ENCODE results near the gene BCAS3.
"Not testable (repeated sequence)": the region's sequence is repeated elsewhere in the genome, so short reads cannot be mapped to it uniquely, and the experiment has no call there.

Gene BCAS3

GRCh38 chr17:60748204-60748603, 70.6 kb downstream of the BCAS3 start:
- DNase-seq: no peak

DNA sequence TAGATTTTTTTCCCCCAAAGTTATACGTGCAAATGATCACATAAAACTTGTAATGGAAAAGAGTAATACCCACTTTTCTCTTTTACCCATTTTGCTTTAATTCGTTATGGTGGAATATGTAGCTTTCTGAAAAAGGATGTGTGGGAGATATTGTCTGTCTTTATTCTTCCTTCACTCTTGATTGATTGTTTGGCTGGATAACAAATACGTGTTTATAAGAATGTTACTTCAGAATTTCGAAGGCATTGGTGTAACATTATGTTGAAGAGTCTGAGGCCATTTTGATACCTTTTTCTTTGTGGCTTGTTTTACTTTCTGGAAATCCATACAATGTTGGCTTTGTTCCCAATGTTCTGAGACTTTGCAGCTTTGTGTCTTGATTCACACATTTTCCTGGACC, 71.4 kb downstream of the BCAS3 start:
- no peak for DNase-seq

DNA sequence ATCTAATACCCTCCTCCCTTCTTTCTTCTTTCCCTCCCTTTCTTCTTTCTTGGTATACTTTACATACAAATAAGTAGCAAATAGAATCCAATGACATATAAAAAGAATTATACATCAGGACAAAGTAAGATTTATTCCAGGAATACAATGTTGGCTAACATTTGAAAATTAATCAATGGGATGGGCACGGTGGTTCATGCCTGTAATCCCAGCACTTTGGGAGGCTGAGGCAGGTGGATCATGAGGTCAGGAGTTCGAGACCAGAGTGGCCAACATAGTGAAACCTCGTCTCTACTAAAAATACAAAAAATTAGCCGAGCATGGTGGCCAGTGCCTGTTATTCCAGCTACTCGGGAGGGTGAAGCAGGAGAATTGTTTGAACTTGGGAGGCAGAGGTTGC, 72.1 kb downstream of the BCAS3 start:
- DNase-seq: no peak

- DNase-seq: no peak
Measured at GRCh38 chr17:60750640-60751039, 73.0 kb downstream of the BCAS3 start.

DNA sequence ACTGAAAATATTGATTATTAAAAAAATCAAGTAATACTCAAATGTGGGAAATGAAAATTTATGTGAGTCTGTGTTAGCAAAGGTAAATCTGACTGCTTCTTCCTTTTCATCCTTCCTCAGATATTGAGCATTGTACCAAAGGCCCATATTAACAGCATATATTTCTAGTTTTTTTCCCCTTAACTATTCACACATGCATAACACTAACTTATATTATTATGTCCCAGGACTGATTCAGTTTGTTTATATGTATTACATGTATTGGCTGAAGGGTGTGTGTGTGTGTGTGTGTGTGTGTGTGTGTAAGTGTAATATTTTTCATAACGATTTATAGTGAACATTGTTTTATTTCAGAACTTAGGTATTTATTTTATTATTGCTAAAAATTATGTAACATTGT, 74.2 kb downstream of the BCAS3 start:
- no peak for DNase-seq

GRCh38 chr17:60752873-60753577, 75.4 kb downstream of the BCAS3 start:
- DNase-seq: no peak

DNA sequence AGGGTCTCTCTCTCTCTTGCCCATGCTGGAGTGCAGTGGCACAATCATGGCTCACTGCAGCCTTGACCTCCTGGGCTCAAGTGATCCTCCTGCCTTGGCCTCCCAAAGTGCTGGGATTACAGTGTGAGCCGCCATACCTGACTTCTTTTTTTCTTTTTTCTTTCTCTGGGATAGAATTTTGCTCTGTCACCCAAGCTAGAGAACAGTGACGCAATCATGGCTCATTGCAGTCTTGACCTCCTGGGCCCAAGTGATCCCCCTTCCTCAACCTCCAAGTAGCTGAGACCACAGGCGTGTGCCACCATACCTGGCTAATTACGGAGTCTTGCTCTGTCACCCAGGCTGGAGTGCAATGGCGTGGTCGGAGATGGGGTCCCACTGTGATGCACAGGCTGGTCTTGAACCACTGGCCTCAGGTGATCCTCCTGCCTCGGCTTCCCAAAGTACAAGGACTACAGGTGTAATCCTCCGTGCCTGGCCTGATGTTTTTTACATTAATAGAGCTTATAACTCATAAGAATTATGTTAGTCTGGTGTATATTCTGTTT, 76.5 kb downstream of the BCAS3 start:
- DNase-seq: no peak

DNA sequence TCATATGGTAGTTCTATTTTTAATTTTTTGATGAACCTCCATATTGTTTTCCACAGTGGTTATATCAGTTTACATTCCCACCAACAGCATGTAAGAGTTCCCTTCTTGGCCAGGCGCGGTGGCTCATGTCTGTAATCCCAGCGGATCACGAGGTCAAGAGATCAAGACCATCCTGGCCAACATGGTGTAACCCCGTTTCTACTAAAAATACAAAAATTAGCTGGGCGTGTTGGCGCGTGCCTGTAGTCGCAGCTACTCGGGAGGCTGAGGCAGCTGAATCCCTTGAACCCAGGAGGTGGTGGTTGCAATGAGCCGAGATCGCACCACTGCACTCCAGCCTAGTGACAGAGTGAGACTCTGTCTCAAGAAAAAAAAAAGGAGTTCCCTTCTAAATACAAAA, 79.1 kb downstream of the BCAS3 start:
- not testable (repeated sequence) for DNase-seq

DNA sequence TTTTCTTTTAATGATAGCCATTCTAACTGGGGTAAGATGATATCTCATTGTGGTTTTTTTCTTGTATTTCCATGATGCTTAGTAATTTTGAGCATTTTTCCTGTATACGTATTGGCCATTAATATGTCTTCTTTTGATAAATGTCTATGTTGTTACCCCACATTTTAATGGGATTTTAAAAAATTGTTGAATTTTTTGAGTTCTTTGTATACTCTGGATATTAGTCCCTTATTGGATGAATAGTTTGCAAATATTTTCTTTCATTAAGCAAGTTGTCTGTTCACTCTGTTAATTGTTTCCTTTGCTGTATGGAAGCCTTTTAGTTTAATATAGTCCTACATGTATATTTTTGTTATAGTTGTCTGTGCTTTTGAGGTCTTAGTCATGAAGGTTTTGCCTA, 79.8 kb downstream of the BCAS3 start:
- DNase-seq: no peak

DNA sequence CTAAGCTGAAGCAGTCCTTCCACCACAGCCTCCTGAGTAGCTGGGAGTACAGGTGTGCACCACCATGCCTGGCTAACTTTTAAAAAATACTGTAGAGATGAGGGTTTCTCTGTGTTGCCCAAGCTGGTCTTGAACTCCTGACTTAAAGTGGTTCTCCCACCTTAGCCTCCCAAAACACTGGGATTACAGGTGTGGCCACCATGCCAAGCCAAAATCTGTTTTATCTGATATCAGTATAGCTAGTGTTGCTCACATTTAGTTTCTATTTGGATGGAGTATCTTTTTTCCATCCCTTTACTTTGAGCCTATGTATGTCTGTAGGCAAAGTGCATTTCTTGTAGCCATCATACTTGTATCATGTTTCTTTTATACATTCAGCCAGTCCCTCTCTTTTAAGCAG, 82.1 kb downstream of the BCAS3 start:
- no peak for DNase-seq

DNA sequence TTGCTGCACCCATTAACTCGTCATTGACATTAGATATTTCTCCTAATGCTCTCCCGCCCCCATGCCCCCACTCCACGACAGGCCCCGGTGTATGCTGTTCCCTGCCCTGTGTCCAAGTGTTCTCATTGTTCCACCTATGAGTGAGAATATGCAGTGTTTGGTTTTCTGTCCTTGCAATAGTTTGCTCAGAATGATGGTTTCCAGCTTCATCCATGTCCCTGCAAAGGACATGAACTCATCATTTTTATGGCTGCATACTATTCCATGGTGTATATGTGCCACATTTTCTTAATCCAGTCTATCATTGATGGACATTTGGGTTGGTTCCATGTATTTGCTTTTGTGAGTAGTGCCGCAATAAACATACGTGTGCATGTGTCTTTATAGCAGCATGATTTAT, 83.7 kb downstream of the BCAS3 start:
- DNase-seq: not testable (repeated sequence)

DNA sequence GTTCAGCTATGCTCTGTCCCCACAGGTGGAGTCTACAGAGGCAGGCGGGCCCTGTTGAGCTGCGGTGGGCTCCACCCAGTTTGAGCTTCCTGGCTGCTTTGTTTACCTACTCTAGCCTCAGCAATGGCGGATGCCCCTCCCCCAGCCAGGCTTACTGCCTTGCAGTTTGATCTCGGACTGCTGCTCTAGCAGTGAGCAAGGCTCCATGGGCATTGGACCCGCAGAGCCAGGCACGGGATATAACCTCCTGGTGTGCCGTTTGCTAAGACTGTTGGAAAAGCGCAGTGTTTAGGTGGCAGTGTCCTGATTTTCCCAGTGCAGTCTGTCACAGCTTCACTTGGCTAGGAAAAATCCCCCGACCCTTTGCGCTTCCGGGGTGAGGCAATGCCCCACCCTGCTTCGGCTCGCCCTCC, 89.1 kb downstream of the BCAS3 start:
- DNase-seq: no peak

GRCh38 chr17:60767744-60768308, 90.2 kb downstream of the BCAS3 start:
- no peak for DNase-seq

DNA sequence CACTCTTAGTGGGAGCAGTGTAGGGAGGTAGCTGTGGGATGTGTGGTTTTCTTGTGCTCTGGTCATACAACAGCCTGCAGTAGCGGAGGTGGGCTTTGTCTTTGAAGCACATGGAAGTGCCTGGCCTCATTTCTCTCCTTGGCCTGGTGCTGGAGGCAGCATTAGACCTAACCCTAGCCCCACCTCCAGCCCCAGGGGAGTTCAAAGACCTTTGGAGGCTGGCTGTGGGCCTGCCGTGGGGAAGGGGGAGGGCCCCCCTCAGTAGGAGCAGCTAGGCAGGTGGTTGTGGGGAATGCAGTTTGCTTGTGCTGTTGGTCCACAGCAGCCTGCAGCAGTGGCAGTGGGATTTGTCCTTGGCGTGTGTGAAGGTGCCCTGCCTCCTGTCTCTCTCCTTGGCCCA, 91.7 kb downstream of the BCAS3 start:
- no peak for DNase-seq

DNA sequence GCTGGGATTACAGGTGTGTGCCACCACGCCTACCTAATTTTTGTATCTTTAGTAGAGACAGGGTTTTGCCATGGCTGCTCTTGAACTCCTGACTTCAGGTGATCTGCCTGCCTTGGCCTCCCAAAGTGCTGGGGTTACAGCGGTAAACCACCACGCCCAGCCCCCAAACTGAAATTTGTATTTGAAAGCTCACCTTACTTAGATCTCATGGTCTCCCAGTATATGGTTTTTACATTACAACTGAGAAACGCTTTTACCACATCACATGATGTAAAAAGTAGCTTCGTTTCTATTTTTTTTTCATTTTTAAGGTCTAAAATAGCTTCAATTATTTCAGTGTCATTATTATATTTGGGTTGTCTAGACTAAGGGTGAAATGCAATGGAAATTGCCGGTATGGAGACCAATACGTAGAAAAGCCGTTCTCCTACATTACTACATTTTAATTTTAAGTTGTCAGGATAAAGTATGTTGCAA, 93.3 kb downstream of the BCAS3 start:
- no peak for DNase-seq

DNA sequence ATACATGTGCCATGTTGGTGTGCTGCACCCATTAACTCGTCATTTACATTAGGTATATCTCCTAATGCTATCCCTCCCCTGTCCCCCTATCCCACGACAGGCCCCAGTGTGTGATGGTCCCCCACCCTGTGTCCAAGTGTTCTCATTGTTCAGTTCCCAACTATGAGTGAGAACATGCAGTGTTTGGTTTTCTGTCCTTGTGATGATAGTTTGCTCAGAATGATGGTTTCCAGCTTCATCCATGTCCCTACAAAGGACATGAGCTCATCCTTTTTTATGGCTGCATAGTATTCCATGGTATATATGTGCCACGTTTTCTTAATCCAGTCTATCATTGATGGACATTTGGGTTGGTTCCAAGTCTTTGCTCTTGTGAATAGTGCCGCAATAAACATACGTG, 94.0 kb downstream of the BCAS3 start:
- not testable (repeated sequence) for DNase-seq

DNA sequence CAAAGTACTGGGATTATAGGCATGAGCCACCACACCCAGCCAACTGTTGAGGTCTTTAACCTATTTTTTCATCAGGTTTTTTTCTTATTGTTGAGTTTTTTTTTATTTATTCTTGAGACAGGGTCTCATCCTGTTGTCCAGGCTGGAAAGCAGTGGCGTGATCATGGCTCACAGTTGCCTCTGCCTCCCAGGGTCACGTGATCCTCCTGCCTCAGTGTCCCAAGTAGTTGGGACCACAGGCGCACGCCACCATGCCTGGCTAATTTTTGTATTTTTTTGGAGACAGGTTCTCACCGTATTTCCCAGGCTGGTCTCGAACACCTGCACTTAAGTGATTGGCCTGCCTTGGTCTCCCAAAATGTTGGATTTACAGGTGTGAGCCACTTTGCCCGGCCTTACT, 95.9 kb downstream of the BCAS3 start:
- DNase-seq: no peak

GRCh38 chr17:60781880-60782412, 104.3 kb downstream of the BCAS3 start:
- no peak for DNase-seq

- DNase-seq: no peak
Measured at GRCh38 chr17:60782742-60783141, 105.1 kb downstream of the BCAS3 start.

DNA sequence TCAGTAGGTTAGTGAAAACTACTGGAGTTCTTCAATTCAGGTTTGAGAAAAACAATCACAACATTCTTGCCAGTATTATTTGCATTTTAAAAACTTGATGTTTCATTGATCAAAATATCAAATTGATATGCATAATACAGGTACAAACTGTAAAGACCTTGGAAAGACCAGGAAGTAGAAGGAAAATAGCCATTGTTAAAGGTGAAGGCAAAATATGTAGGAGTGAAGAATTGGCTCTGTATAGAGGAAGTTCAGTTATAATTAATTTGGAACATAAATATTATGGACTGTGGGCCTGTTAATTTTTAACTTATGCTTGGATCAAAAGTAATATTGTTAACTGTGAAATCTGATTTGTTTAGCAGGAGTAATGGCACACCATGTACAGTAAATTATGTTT, 112.6 kb downstream of the BCAS3 start:
- DNase-seq: no peak

GRCh38 chr17:60792250-60792898, 114.7 kb downstream of the BCAS3 start:
- no peak for DNase-seq

DNA sequence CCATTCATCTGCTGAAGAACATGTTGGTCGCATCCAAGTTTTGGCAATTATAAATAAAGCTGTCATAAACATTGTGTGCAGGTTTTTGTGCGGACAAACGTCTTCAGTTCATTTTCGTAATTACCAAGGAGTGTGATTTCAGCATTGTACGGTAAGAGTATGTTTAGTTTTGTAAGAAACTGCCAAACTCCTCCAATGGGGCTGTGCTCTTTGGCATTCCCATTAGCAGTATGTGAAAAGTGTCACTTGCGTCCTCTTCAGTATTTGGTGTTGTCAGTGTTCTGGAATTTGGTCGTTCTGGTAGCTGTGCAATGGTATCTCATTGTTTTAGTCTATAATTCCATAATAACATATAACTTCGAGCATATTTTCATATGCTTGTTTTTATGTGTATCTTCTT, 120.9 kb downstream of the BCAS3 start:
- DNase-seq: no peak

DNA sequence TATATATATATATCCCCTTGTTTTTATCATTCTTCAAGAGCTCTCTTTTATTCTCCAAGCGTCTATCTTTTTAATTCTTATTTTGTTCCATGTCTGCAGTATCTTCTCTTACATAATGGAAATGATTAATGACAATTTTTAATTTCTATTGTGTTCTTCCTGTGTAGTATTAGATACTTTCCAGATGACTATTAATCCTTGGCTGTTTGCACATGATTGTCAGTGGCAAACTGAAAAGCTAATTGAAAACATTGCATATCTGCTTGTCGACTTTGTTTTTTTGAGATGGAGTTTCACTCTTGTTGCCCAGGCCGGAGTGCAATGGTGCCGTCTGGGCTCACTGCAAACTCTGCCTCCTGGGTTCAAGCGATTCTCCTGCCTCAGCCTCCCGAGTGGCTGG, 124.7 kb downstream of the BCAS3 start:
- no peak for DNase-seq

- no peak for DNase-seq
Measured at GRCh38 chr17:60803059-60803458, 125.4 kb downstream of the BCAS3 start.
